ENCODE results near the gene PGM2.
"Not testable (repeated sequence)": the region's sequence is repeated elsewhere in the genome, so short reads cannot be mapped to it uniquely, and the experiment has no call there.

DNA sequence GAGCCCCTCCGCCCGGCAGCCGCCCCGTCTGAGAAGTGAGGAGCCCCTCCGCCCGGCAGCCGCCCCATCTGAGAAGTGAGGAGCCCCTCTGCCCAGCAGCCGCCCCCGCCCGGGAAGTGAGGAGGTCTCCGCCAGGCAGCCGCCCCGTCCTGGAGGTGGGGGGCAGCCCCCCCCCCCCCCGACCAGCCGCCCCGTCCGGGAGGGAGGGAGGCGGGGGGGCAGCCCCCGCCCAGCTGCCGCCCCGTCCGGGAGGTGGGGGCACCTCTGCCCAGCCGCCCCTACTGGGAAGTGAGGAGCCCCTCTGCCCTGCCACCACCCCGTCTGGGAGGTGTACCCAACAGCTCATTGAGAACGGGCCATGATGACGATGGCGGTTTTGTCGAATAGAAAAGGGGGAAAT is 6.0 kb upstream of the PGM2 start:
- TF ChIP-seq, protein P1, sequence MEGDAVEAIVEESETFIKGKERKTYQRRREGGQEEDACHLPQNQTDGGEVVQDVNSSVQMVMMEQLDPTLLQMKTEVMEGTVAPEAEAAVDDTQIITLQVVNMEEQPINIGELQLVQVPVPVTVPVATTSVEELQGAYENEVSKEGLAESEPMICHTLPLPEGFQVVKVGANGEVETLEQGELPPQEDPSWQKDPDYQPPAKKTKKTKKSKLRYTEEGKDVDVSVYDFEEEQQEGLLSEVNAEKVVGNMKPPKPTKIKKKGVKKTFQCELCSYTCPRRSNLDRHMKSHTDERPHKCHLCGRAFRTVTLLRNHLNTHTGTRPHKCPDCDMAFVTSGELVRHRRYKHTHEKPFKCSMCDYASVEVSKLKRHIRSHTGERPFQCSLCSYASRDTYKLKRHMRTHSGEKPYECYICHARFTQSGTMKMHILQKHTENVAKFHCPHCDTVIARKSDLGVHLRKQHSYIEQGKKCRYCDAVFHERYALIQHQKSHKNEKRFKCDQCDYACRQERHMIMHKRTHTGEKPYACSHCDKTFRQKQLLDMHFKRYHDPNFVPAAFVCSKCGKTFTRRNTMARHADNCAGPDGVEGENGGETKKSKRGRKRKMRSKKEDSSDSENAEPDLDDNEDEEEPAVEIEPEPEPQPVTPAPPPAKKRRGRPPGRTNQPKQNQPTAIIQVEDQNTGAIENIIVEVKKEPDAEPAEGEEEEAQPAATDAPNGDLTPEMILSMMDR (conservative IDR thresholded peaks at IDR 0.05; ENCODE audit: low read depth, low read length), result not testable (repeated sequence)
- not testable (repeated sequence) for TF ChIP-seq EZH2 (IDR thresholded peaks at IDR 0.05; ENCODE audit: low read length, unreplicated experiment)
